ENCODE results near the gene WWOX.

The WWOX gene

GRCh38 chr16:78900044-78900811 lies 800.8 kb downstream of the WWOX start:
- no peak for DNase-seq

DNA sequence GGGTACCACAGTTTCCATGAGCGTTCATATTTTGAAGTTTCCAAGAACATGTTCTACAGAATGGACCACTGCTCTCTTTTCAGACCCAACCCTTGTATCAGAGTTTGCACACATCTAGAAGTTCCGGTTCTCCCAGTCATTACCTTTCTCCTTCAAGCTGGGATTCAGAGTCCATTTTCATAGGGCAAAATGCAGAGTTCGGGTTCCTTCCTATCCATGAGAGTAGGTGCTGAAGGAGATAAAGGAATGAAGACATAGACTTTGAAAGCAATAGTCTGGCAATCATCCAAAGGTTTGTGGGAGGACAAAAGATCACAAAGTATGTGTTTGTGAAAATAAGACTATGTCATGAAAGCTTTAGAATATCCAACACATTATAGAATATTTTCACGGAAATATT lies 801.5 kb downstream of the WWOX start:
- no peak for DNase-seq

GRCh38 chr16:78902321-78902720 lies 802.9 kb downstream of the WWOX start:
- no peak for DNase-seq

DNA sequence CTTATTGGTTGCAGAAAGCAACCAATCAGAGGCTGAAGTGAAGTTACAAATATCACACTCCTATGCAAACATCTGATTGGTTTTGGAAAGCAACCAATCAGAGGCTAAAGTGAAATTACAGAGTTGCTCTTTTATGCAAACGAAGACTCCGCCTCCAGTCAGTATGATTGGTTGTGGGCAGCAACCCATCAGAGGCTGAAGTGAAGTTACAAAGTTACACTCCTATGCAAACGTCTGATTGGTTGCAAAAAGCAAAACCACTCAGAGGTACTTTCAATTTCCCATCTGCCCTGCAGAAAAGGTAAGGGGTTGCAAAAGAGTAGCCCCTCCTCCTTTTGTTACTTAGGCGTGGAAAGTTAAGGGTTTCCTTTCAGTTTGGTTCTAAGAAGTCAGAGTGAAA lies 803.8 kb downstream of the WWOX start:
- DNase-seq = no peak

GRCh38 chr16:78903843-78904242 lies 804.4 kb downstream of the WWOX start:
- no peak for DNase-seq

- DNase-seq = no peak
Measured at GRCh38 chr16:78906135-78906534, 806.7 kb downstream of the WWOX start.

DNA sequence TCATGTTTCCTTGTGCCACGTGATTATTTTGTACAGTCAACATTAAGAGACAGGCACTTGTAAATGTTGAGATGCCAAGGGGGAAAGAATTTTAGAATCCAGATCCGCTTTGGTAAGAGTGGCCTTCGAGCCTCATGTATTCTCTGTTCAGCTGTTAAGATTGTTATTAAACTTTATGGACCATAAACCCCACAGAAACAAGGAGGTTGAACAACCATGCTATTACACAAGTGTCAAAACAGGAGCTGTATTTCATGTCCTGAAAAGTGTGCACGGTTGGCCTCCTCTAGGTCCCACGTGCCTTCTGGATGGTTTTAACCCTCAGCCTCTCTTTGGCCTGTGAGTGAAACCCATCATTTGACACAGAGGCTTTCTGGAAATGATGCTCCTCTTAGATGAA lies 809.8 kb downstream of the WWOX start:
- no peak for DNase-seq

DNA sequence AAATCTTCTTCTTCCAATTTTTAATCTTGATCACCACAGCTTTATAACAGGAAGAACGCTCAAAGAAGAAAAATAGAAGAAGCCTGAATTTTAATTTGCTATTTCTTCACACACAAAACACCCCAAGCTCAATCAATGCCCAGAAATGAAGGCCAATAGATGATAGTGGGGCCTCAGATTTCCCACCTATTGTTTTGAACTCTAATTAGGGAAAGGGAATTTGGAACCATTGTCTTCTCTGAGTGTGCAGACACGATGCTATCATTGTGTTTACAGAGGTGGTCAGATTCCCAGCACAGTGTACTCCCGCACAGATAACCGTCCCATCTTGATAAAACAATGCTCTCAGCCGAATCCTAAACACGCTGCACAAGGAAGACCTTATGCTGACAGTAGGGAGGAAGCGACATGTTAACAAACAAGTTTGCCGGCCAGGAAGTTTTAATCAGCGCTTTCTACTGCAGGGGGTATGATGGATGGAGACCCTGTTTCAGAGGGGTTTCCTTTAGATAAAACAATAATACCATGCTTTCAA lies 816.4 kb downstream of the WWOX start:
- no peak for DNase-seq

- DNase-seq = no peak
Measured at GRCh38 chr16:78916928-78917545, 817.6 kb downstream of the WWOX start.

GRCh38 chr16:78918805-78919305 lies 819.4 kb downstream of the WWOX start:
- DNase-seq = no peak

- no peak for DNase-seq
Measured at GRCh38 chr16:78919852-78920251, 820.4 kb downstream of the WWOX start.

GRCh38 chr16:78920621-78921020 lies 821.2 kb downstream of the WWOX start:
- no peak for DNase-seq

- DNase-seq = no peak
Measured at GRCh38 chr16:78925083-78925767, 825.8 kb downstream of the WWOX start.

- peak; percentile 55 for DNase-seq
Measured at GRCh38 chr16:78926723-78927210, 827.3 kb downstream of the WWOX start.

GRCh38 chr16:78927766-78928165 lies 828.3 kb downstream of the WWOX start:
- DNase-seq = no peak

DNA sequence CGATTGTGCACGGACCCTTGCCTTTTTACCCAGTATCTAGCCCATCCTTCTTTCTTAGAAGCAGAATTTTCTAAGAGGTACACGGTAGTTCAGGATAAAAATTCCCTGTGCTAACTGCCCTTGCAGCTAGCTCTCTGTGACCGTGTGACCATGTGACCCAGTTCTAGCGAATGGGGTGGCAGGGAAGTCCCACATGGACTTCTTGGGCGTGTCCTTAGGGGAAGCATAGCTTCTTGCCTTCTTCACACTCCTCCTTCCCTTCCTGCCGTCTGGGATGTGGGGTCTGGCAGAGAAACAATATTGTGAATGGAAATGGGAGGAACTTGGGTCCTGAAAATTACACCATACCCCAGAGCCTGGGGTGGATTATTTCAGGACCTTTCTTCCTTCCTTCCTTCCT lies 830.4 kb downstream of the WWOX start:
- DNase-seq = no peak

DNA sequence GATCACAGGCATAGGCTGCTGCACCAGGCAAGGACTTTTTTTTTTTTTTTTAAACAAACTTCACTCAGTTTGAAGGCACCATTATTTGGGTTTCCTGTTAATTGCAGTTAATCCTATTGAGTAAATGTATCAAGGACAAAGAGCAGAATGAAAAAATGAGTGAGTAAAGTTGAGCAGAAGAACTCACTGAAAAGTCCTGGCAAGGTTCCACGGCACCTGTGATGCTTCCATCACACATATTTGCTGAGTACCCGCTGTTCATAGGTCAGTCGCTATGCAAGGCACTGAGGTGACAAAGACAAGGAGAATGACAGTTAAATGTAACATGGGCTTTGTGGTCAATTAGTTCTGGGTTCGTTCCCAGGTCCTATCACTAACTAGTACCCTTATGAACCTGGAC lies 831.1 kb downstream of the WWOX start:
- DNase-seq = no peak

DNA sequence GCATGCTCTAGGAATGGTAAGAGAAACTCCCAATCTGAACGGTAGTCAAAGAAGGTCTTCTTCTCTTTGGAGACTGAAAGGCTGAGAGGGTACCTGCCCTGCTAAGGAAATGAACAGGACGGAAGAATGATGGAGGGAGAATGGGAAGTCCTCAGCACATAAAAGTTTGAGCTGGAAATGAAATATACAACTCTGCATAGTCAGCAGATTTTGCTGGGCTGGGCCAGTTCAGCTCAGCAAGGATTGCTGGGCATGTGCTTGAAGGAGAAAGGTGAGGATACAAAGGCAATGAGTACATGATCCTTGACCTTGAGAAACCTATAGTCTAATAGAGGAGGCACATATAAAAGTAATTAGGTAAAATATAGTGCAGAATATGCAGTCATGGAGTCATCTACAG lies 831.8 kb downstream of the WWOX start:
- no peak for DNase-seq

DNA sequence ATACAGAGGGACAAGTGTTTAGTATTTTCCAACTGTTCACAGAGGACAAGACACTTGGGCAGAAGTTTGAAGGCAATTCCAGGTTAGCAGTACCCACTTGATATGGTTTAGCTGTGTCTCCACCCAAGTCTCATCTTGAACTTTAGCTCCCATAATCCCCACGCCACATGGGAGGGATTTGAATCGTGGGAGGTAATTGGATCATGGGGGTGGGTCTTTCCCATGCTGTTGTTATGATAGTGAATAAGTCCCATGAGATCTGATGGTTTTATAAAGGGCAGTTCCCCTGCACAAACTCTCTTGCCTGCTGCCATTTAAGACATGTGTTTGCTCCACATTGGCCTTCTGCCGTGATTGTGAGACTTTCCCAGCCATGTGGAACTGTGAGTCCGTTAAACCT lies 832.2 kb downstream of the WWOX start:
- DNase-seq = no peak

DNA sequence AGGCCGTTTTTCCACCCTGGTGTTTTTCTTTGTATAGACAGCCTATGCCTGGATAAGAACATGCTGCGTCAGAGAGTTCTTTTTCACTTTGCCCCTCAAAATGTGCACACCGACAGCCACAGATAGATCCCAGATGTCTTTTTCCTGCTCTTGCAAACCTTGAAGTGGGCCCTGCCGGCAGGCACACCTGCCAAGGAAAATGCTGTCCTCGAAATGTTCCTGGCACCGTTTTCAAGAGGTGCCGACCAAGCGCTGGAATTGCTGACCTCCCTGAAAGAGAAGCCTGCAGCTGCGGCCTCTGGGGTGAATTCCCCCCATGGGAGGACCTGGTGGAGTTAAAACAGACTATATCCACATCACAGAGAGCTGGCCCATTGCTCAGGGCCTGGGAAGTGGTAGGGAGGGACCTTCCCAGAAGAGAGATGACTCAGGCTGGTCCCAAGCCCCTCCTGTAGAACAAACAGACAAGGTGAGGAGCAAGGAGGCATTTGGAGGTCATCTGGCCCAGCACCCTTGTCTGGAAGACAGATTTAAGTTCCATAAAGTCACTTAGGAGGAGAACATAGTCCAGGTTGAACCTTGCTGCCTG lies 833.0 kb downstream of the WWOX start:
- no peak for DNase-seq

GRCh38 chr16:78936060-78936459 lies 836.6 kb downstream of the WWOX start:
- no peak for DNase-seq

- DNase-seq = no peak
Measured at GRCh38 chr16:78939597-78939996, 840.1 kb downstream of the WWOX start.

DNA sequence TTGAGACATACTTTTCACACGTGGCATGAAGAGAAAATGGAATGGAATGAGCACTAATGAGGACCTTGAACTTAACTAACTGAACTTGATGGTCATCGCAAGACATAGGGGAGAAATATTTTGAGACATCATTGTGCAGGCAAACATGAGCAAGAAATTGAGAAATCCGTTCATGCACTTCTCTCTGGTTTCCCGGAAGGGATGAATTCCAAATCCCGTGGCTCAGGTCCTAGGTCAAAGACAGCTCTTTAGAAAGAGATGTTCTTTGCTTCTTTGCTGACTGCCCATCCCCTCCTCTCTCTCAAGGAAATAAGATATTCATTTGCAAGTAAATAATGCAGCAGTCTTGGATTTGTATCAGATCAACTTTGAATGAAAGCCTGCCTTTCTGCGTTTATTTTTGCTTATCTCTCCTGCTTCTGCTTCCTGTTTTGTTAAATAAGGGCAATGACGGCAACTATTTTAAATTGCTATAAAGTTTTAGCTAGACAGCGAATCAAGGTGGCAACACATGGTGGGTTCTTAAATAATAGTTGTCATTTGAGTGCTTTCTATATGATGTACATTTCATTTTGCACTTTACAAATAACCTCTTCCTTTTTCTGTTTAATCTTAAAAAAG lies 843.3 kb downstream of the WWOX start:
- no peak for DNase-seq

Data from NCI-H1436 (cell line).